HG02852 (cell line): ENCODE results near the gene NPAS2.

Experiments used
- ATAC-seq: cut with Tn5 transposase; IDR thresholded peaks from one replicate; pipeline ENCODE4 v1.9.1; 2021; ENCODE audit warnings: mild to moderate bottlenecking, moderate library complexity; ENCODE audit not compliant: unreplicated experiment

NPAS2 gene

DNA sequence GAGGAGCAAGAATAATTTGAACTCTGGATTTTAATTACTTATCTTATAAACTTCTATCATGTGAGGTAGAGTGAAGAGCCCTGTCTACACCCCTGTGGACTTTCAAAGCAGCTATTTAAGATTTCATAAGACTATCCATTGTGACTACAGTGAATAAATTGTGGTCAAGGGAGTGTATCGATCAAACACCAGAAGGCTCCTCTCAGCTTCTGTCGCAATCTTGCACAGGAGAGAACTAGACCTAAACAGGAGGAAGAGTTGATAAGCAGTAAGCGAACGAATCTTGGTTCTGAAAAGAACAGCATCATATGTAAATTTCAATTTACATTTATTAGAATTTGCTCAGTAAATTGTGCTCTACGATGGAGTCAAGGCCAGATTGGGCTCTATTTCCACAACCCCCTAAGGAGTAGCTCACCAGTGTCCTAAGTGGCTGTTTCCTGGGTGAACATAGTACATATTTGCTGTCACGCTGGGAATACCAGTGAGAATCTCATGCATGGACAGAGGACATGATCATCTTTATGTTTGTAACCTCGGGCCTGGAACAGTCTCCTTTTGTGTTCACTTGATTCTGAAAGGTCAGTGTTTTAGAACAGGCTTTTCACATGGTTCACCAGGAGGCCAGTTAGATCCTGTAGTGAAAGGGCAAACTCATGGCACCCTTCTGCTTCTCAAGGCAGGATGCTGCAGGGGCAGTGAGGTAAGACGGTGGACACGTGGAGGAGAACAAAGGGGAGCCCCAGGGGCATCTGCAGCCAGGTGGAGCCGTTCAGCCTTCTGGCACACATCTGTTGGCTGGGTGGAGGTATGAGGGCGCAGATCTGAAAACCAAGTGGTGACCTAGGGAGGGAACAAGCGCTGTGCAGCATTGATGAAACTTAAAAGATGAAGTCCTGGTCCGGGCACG, 33.3 kb downstream of the NPAS2 start:
- ATAC-seq = no peak

GRCh38 chr2:100853909-100854810, 34.2 kb downstream of the NPAS2 start:
- ATAC-seq = no peak

DNA sequence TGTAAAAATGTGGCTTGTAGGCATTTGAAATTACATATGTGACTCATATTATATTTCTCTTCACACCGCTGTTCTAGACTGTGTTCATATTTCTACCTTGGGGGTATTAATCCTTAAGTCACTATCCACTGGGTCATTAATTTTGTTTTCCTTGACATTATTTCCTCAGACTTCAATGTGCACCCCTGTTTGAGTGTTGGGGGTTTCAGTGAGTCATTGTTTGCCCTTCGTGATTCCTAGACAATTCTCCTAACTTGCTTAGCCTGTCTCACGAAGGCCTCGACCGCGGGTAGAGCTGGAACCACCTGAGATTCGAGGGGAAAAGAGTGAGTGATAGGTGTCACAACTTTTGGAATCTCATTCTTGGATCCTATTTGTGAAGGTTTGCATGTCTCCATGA, 35.1 kb downstream of the NPAS2 start:
- no peak for ATAC-seq

DNA sequence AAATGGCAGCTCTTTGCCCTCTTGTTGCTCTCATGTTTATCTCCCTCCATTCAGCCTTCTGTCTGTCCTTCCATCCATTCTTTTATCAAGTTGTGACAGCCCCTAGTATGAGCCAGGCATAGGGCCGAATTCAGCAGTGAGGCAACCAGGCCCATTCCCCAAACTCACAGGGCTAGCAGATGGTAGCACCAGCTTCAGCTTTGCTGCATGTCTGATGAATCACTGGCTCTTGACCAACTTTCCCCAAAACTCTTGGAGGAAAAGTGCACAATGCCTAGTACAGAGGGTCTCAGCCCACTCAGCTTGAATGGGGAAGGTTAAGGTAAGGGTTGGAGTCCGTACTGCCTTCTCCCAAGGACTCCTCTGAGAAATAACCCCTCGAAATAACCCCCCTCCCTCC, 35.7 kb downstream of the NPAS2 start:
- no peak for ATAC-seq

DNA sequence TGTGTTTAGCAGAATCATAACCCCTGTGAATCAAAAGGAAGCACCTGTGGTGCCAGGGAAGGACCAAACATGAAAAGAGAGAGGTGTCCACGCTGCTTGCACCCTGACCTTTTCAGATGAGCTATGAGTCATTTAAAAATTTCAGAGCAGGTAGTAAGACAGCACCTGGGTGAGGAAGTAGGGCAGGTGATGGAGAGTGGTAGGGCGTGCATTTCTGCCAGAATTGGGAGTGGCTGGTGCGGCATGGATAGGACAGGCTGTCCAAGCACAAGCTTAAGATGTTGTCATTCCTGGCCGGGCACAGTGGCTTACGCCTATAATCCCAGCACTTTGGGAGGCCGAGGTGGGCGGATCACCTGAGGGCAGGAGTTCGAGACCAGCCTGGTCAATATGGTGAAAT, 36.8 kb downstream of the NPAS2 start:
- ATAC-seq = no peak

DNA sequence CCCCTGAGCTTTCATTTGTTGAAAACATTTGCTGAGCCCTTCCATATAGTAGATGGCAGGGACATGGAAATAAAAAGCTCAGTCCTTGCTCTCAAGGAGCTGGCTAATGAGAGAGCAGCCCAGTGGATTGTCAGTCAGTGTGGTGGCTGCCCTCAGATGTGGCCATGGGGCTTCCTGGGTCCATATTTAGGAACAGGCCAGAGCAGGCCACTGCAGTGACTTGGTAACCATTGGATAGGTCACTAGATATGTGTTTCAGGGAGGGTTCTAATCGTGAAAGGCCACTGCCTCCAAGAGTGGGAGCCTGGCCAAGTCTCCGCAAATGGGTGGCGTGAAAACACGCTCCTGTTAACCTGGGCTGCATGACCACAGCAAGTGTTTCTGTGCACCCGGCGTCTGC, 37.4 kb downstream of the NPAS2 start:
- no peak for ATAC-seq

GRCh38 chr2:100857915-100858314, 38.0 kb downstream of the NPAS2 start:
- ATAC-seq = no peak

DNA sequence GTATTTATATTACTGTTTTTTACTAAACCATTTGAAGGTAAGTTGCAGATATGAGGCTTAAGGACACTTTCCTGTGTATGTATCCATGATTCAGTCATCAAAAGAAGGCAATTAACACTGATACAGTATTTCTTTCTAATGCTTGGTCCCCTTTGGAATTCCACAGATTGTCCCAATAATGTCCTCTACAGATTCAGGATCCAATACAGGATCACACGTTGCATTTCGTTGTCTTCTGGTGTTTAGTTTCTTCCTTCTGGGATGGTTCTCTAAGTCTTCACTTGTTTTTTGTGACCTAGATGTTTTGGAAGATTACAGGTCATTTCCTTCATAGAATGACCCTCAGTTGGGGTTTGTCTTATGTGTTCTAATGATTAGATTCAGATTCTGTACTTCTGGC, 40.0 kb downstream of the NPAS2 start:
- ATAC-seq = no peak

DNA sequence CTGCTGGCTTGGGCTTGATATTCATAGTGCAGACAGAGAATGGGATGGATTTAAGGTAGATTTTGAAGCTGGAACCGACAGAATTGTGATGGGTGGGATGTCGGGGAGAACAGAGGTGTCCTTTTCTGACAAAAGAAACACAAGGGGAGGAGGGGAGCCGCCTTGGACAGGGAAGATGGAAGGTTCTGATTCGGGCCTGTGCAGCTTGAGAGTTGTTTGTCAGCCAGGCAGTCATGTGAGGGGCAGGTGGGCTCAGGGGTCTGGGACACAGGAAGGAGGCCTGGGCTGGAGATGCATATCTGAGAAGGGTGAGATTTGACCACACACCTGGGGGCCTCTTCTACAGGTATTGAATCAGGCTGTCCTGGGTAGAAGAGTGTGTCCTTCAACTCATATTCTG, 41.4 kb downstream of the NPAS2 start:
- ATAC-seq = no peak

- ATAC-seq = no peak
Measured at GRCh38 chr2:100862081-100862480, 42.1 kb downstream of the NPAS2 start.

GRCh38 chr2:100865816-100866460, 46.0 kb downstream of the NPAS2 start:
- no peak for ATAC-seq

- ATAC-seq = no peak
Measured at GRCh38 chr2:100868083-100868482, 48.1 kb downstream of the NPAS2 start.

DNA sequence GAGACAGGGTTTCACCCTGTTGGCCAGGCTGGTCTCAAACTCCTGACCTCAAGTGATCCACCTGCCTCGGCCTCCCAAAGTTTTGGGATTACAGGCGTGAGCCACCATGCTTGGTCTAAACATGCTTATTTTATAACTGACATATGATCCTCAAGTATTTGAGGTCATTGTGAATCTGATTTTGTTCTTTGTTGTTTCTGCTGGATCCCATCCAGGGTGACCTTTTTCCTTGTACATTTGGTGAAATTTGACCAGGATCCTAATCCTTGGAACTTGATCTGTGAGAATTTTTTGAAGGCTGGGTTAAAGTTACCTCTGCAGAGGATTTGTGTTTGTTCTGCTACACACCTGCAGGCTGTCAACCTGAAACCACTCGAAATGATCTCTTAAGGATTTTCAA, 49.2 kb downstream of the NPAS2 start:
- ATAC-seq = no peak

DNA sequence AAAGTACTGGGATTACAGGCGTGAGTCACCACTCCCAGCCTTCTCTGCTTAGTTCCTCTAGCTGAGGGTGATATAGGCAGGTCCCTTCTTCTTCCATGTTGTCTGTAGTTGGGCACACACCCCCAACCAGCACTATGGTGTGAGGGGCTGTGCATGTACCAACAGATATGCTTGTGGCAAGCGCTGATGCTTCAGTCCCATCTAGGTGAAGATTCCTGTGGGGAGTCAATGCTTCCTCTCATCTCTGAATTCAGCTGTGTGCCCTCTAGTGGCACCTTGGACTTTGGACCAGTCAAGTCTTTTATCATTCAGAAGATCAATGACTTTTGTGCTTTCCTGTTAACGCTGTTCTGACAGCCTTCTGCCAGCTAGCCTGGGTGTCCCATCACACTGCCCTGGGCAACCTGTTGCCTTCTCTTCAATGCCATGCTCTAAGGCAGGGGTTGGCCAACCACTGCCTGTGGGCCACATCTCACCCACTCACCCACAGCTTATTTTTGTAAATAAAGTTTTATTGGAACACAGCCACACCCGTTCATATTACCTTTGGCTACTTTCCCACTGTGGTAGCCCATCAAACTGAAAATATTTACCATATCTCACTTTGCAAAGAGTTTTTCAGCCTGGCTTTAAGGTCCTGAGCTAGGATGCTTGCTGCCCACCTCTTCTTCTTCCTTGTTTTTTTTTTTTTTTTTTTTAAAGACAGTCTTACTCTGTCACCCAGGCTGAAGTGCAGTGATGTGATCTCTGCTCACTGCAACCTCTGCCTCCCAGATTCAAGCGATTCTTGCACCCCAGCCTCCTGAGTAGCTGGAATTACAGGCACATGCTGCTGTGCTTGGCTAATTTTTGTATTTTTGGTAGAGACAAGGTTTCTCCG, 51.0 kb downstream of the NPAS2 start:
- no peak for ATAC-seq

DNA sequence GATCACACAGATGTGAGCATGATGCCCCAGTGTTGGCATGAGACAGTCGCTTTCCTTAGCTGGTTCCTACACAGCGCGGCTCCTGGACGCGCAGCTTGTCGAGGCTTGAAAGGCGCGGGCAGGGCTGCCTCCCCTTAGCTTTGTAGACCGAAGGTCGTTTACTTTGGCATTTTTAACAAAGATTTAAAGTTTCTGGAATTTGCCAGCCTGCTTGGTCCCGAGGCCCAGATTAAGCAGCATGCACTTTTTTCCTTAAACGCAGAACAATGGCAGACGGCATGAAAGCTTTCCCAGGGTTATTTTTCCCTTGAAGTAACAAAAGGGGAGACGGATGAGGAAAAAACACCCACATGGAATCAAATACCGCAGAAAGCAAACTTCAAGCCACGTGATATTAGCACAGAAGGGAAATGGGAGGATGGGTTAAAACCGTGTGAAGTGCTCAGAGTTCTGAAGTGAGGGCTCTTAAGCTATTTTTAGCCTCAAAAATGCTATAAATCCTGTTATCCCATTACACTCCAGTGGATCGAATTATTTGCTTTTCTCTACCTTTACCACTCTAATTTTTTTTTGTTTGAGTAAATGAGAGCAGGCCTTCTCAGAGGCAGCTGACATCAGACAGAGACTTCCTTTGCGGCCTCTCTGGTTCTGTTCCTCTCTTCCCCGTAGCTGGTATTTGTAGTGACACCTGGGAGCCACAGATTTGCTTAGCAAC, 55.7 kb downstream of the NPAS2 start:
- no peak for ATAC-seq

DNA sequence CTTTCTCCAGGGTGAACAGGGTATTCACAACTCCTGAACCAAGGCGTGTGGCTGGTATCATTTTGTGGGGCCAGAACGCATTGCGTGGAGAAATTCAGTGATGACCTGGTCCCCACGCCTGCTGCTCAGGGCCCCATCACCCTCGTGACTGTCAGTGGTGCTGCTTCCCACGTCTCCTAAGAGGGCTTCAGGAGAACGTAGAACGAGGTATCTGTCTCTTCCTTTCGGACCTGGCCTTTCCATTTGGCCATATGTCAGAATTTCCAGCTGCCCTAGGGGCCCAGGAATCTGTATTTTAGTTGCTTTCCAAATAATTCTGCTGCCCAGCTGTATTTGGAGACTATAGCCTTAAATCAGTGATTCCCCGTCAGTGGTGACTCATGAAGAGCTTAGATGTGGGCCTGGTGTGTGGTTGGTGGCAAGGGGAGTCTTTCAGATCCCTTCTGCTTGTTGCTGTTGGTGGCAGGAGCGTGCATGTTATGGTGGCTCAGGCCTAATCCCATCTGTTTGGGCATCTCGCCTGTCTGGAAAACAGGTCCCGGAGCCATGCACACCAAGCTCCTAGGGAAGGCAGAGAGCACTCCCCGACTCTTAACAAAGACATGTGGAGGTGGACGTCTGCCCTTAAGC, 56.4 kb downstream of the NPAS2 start:
- ATAC-seq = no peak

- ATAC-seq = no peak
Measured at GRCh38 chr2:100877555-100877954, 57.6 kb downstream of the NPAS2 start.

GRCh38 chr2:100878000-100878791, 58.3 kb downstream of the NPAS2 start:
- ATAC-seq = no peak

DNA sequence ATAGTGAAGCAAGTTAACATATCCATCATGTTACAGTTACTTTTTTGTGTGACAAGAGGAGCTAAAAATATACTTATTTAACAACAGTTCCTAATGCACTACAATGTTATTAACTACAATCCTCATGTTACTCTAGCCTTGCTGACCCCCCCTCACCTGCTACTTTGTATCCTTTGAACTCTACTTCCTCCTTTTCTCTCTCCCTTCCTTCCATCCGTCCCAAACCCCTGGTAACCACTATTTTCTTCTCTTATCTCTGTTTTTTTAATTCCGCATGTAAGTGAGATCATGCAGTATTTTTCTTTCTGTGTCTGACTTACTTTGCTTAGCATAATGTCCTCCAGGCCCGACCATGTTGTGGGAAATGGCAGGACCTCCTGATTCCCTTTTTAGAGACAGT, 59.4 kb downstream of the NPAS2 start:
- ATAC-seq = no peak
